HL-60/S4 treated with retinoic acid at 250 ng/mL for 4 days and 3 days (cell line): ENCODE results near the gene MAPK14.
"Not testable (repeated sequence)": the region's sequence is repeated elsewhere in the genome, so short reads cannot be mapped to it uniquely, and the experiment has no call there.

Experiments used
- in situ Hi-C: fragments of 300-500 bp; cut with MboI; formaldehyde crosslinking; loops from 2 replicates; pipeline ENCODE4 v1.7.0; 2022; ENCODE audit warnings: low sequenced_read_pairs

Gene MAPK14

GRCh38 chr6:36120979-36121786, 93.6 kb downstream of the MAPK14 start:
- in situ Hi-C loops, result no loop called here

DNA sequence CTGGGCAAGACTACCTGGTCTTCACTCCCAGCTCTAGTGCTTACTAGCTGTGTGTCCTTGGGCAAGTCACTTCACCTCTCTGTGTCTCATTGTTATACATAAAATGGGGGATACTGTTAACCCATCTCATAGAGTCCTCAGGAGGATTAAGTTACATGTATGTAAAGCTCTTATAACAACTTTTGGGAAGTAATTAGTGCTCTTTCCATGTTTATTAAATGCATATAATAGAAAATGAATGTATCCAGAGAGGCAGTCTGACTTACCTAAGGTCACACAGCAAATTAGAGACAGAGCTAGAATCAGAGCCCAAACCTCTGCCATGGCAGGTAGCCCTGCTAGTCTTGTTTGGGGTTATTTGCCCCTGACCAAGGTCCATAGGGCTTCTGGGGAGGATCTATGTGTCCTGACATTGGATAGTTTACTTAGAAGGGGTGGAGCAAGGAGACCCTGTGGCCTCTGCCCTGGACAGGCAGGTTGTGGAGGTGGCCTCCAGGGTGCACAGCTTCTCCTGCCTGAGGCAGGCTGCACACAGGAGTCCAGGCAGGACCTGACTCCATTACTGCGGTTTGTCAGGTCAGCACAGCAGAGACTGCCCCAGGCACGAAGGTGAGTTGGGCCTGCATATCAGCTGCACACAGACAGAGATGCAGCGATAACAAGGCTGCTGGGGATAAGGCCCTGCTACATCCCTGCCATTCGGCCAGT, 94.3 kb downstream of the MAPK14 start:
- in situ Hi-C loops, result no loop called here

GRCh38 chr6:36122495-36123269, 95.1 kb downstream of the MAPK14 start:
- in situ Hi-C loops, result no loop called here

- in situ Hi-C loops, result no loop called here
These were observed 95.9 kb downstream of the MAPK14 start for GRCh38 chr6:36123270-36124139.

- in situ Hi-C loops, result not testable (repeated sequence)
These were observed 96.7 kb downstream of the MAPK14 start for GRCh38 chr6:36124346-36124745.

DNA sequence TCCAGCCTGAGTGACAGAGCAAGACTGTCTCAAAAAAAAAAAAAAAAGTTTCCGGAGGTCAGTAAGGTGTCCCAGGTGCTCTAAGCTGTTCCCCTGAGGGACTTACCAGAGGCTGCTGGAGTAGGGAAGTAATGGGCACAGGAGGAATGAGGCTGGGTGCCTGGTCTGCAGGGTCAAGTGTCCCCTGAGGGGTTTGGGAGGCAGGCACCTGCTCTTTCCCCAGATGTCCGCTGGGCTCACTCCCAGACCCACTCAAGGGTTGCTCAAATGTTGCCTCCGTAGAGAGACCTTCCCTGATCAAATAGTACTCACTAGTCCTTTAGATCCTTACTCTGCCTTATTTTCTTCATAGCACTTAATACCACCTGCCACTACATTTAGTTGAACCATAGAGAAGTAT, 97.3 kb downstream of the MAPK14 start:
- in situ Hi-C loops, result no loop called here

DNA sequence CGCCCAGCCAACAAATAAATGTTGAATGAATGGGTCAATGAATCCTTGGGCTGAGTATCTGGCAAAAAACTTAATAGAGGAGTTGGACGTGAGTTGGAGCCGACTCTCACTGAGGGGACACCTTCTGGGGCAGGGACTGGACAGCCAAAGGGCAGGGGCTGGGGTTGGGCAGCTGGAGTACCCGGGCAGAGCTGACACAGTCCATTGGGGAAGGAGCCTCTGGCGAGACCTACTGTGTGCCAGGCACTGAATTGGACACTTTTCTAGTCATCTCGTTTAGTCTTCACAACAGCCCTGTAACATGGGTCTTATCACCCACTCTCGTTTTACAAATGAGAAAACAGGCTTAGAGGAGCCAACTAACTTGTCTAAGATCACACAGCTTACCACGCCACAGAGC, 98.0 kb downstream of the MAPK14 start:
- in situ Hi-C loops, result no loop called here

- in situ Hi-C loops, result no loop called here
These were observed 98.5 kb downstream of the MAPK14 start for GRCh38 chr6:36126121-36126520.

DNA sequence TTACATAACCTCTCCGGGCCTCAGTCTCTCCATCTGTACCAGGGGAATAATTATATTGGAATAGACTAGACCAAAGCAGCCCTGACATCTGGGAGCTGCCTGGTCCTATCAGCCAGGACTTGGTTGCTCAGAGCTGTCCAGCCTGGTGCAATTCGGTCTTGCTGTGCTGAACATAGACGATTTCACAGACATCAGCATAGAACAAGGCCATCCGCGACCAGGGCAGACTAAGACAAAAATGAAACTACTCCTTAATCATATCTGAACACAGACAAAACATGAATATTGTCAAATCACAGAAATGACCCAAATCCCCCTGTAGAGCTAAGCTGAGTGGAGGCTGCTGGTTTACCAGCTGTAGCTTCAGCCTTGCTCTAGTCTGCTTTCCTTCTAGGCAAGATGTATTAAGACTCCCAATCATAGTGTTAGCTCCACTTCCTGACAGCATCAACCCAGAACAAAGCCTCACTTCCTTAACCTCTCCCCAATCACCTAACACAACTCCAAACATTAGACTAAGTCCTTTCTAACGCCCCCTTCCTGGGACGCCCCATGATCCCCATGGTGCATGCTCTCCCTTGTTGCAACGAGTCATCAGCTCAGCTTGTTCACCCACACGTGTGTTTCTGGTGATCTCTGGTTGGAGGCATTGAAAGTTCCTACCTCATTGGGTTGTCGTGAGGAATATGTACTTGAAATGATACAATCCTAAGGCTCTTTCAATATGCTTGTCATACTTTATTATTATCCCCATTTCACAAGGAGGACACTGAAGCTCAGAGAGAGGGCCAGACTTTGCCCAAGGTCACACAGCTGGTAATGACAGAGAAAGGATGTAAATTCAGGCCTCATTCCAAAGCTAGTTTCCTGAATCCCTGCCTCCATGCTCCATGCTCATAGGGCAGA, 99.2 kb downstream of the MAPK14 start:
- in situ Hi-C loops, result no loop called here

- in situ Hi-C loops, result no loop called here
These were observed 99.9 kb downstream of the MAPK14 start for GRCh38 chr6:36127462-36128016.

GRCh38 chr6:36128073-36128472, 100.5 kb downstream of the MAPK14 start:
- in situ Hi-C loops, result no loop called here

- in situ Hi-C loops, result no loop called here
These were observed 101.2 kb downstream of the MAPK14 start for GRCh38 chr6:36128793-36129192.

DNA sequence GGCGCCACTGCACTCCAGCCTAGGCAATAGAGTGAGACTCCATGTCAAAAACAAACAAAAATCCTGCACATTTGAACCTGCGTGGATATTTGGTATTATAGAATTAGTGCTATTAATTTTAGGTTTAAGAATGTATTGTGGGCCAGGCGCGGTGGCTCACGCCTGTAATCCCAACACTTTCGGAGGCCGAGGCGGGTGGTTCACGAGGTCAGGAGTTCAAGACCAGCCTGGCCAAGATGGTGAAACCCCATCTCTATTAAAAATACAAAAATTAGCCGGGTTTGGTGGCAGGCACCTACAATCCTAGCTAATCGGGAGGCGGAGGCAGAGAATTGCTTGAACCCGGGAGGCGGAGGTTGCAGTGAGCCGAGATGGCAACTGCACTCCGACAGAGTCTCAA, 101.7 kb downstream of the MAPK14 start:
- in situ Hi-C loops, result not testable (repeated sequence)

- in situ Hi-C loops, result no loop called here
These were observed 102.5 kb downstream of the MAPK14 start, which contains the start of gene MAPK13 for GRCh38 chr6:36129941-36130666. Gene MAPK13 (plus strand): TSS chr6:36130513. CDS start chr6:36130583, 70 bp downstream.

- in situ Hi-C loops, result no loop called here
These were observed 103.3 kb downstream of the MAPK14 start for GRCh38 chr6:36130667-36131510.

DNA sequence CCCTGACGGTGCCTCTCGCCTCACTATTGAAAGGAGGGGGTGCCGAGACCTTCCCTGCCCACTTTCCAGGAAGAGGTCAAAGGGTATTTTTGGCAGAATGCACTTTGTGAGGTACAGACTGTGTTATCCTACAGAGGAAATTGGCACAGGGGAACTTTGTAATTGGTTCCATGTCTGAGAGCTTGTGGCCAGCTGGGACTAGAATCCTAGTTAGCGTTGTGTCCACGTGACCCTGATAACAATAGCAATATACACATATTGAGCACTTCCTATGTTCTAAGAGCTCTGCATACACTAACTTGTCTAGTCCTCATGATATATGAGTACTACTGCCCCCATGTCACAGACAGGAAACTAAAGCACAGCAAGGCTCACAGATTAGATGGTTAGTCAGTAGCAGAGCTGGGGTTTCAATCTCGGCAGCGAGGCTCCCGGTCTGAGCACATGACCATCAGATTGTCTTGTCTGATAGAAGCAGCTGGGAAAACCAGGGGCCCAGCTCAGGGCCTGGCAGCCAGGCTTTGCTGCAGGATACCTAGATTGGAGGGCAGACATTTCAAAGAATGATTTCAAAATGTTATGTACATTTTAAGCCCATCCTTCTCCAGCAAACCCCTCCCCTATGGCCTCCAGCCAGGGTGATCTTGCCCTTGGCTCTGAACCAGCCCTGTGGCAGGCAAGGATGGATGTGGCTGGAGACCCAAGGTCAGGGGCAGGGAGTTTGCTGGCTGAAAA, 104.1 kb downstream of the MAPK14 start:
- in situ Hi-C loops, result no loop called here
